ENCODE data around the gene PRDX1.
"Not testable (repeated sequence)": the region's sequence is repeated elsewhere in the genome, so short reads cannot be mapped to it uniquely, and the experiment has no call there.

PRDX1 gene

DNA sequence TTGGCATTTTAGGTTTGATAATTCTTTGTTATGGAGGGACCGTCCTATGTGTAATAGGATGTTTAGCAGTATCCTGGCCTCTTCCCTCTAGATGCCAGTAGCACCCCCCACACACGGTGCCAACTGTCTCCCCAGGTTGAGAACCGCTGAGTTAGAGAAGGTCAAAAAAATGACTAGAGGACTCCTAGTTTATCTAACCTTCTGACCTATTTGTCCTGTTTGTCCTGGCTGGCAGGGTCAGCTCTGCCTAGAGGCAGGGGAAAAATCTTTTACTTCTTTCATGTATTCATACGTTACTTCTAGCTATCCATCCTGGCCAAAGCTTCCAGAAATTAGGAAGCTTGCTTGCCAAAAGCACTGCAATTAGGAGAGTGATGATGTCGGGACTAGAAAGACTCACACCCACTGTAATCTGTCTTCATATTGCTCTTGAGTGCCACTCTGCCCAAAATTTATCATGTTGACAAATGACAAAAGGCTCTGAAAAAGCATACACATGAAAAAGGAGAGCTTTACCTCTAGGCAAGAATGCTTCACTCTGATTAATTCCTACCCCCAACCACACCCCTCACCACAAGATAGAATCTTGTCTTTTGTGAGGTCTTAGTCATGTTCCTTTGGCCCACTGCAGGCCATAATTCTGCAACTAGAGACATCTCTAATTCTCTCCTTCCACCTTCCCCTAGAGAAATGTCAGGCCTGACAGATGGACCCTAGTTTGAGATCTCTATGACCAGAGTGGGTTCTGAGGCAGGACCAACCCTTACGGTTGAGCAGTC is 14.5 kb upstream of the PRDX1 start:
- peak in 2 of 3 experiments; percentile 1 to 40 for DNase-seq

GRCh38 chr1:45531873-45532272 is 10.2 kb upstream of the PRDX1 start:
- no peak for DNase-seq

- DNase-seq: no peak
These were observed 9.0 kb upstream of the PRDX1 start for GRCh38 chr1:45530632-45531135.

- peak in 1 of 3 experiments; percentile 28 for DNase-seq
These were observed 4.5 kb upstream of the PRDX1 start for GRCh38 chr1:45526135-45526644.

DNA sequence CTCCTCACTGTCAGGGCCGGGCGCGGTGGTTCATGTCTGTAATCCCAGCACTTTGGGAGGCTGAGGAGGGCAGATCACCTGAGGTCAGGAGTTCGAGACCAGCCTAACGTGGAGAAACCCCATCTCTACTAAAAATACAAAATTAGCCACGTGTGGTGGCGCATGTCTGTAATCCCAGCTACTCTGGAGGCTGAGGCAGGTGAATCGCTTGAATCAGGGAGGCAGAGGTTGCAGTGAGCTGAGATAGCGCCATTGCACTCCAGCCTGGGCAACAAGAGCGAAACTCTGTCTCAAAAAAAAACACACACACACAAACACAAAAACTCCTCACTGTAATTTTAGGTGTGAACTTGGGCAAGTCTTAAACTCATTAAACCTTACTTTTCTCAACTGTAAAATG is 2.3 kb upstream of the PRDX1 start:
- DNase-seq: not testable (repeated sequence)

- DNase-seq: not testable (repeated sequence)
These were observed 1.8 kb upstream of the PRDX1 start for GRCh38 chr1:45523516-45523915.

- peak in 2 of 3 experiments; percentile 52 to 72 for DNase-seq
These were observed 830 bp upstream of the PRDX1 start for GRCh38 chr1:45522324-45523104.

DNA sequence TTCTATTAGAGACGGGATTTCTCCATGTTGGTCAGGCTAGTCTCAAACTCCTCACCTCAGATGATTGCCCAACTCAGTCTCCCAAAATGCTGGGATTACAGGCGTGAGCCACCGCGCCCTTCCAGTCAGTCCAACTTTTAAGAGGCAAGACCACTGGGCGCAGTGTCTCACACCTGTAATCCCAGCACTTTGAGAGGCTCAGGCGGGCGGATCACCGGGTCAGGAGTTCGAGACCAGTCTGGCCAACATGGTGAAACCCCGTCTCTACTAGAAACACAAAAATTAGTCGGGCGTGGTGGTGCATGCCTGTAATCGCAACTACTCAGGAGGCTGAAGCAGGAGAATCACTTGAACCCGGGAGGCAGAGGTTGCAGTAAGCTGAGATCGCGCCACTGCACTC is 1.9 kb downstream of the PRDX1 start:
- DNase-seq: not testable (repeated sequence)

- DNase-seq: peak in 1 of 3 experiments; percentile 48
These were observed 2.8 kb downstream of the PRDX1 start for GRCh38 chr1:45518910-45519309.

- not testable (repeated sequence) for DNase-seq
These were observed 3.3 kb downstream of the PRDX1 start for GRCh38 chr1:45518366-45518765.

GRCh38 chr1:45516465-45516864 is 5.2 kb downstream of the PRDX1 start:
- no peak for DNase-seq

DNA sequence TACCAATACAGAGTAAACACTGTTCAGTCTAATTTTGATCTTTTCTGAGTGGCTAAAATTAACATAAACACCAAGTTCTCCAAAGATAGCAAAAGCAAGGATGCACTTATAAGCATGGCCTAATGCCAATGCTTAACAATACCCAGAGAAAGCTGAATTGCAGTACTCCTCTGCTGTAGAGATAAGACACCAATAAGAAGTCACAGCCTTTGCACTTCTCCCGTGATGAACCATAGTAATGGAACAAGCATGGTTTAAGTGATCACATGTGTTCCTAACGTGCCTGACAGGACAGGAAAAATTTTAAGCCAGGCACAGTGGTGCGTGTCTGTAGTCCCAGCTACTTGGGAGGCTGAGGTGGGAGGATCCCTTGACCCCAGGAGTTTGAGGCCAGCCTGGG is 5.6 kb downstream of the PRDX1 start:
- DNase-seq: no peak

GRCh38 chr1:45513532-45514260 is 8.0 kb downstream of the PRDX1 start:
- DNase-seq: not testable (repeated sequence)

DNA sequence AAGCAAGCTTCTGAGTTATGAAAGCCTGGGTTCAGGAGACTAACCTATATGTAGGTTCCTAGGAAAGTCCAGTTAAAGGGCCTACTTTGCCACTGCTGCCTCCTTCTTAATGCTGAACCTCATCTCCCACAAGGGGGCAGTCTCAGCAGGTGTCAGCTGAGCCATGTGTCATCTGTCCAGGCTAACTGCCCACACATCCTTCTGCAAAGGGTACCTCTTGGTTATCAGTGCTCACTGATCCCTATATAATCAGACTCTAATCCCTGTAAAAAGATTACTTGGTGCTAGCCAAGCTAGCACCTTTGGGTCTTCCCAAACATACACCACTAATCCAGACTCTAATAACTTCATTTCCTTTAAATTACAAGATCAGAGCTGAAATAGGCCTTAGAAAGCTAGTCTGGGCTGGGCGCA is 9.0 kb downstream of the PRDX1 start:
- peak; percentile 36 to 78 (median 45) for DNase-seq

DNA sequence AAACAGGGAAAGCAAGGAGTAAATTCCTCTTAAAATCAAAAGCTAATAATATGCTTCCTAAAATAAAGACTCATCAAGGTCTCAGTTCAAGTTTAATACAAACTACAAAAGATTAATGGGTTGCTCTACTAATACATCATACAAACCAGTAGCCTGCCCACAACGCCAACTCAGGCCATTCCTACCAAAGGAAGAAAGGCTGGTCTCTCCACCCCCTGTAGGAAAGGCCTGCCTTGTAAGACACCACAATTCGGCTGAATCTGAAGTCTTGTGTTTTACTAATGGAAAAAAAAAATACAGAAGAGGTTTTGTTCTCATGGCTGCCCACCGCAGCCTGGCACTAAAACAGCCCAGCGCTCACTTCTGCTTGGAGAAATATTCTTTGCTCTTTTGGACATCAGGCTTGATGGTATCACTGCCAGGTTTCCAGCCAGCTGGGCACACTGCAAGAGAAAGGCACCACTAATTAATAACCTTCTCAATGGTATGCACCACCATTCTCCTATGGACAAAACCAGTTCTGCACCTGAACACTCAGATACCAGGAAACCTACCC is 10.6 kb downstream of the PRDX1 start:
- peak in 1 of 3 experiments; percentile 30 for DNase-seq

DNA sequence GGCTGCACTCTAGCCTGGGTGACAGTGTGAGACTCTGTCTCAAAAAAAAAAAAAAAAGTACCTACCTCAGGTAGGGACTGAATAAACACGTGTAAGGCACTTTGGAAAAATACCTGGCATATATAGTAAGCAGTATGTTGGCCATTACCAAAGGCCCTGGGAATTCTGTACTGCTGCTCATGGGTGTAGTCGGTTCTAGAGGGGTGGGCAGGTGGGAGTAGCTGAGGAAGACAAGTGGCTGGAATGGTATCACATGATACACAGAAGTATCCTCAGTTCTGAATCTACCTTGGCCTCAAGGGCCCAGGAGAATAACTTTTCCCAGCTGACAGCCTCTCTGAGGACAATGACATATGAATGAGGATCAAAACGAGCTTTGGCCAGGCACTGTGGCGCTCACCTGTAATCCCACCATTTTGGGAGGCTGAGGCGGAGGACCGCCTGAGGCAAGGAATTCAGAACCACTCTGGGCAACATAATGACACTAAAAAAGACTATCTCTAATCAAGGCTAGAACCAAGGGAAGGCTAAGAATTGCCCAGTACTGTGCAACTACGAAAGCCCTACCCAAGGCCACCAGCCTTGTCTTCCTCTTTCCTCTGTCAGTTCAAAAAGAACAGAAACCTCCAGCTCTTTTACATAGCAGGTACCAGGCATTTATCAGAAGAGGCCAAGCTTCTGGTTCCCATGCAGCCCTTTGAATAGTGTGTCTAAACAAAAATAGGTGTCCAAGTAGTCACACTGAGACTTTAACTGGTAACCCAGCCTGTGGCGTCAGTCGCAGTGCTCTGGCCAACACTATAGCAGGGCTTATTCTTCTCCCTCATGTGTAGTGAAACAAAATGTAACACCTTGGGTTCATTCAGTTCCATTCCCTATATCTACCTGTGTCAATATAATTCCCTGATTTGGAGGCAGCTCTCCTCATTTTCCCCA is 11.4 kb downstream of the PRDX1 start:
- DNase-seq: peak in 1 of 3 experiments; percentile 31

DNA sequence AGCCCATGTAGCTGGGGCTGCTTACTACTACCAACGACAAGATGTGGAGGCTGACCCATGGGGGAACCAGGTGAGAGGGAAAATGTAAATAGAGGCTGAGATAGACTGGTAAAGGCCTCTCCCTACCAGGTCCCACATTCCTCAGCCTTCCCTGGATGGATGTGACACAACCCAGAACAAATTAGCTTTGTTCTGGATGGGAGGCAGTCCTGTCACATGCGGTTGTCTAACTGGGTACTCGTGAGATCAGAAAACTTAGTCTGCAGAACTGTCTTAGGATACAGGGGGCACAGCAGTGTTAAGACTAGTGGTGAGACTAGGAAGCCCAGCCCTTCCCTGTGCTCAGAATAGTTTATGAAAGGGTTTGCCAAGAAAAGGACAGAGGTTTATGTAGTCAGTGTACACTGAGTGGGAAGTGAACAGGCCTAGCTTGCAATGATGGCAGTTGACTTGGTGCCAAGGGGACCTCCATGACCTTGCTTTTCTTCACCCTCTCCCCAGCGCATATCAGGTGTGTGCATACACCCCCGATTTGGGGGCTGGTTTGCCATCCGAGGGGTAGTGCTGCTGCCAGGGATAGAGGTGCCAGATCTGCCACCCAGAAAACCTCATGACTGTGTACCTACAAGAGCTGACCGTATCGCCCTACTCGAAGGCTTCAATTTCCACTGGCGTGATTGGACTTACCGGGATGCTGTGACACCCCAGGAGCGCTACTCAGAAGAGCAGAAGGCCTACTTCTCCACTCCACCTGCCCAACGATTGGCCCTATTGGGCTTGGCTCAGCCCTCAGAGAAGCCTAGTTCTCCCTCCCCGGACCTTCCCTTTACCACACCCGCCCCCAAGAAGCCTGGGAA is 13.2 kb downstream of the PRDX1 start:
- no peak for DNase-seq

DNA sequence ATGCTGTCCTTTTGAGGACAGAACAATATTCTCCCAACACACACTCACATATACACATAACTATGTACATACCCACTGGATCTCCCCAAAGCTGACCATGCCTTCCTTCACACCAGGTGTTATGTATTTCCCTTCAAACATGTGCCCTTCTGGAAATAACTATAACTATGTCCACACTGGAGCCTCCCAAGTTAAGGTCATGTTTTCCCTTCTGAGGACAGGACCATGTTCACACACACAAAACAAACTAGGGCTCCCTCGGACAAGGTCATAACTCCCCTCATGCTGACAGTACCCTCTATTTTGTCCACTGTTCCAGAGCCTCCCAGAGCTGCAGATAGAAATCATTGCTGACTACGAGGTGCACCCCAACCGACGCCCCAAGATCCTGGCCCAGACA is 13.8 kb downstream of the PRDX1 start:
- no peak for DNase-seq

DNA sequence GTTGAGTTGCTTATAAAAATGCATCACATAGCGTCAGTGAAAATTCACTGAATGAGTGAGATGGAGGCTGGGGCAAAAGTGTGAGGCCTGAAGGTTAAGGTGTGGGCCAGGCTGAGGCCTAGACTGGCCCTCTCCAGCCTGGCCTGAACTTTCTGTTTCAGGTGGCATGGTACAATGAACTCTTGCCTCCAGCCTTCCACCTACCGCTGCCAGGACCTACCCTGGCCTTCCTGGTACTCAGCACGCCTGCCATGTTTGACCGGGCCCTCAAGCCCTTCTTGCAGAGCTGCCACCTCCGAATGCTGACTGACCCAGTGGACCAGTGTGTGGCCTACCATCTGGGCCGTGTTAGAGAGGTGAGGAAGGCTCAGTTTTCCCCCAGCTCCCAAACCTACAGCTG is 14.5 kb downstream of the PRDX1 start:
- DNase-seq: no peak
